HCT116 (cell line): Measurements from ENCODE around the gene RPL39L. TPM values are rescaled to one million over a fixed set of nuclear protein-coding genes. Genes with fewer than 3 reads are reported as not detected.

ENCODE experiments used
- ATAC-seq: fragments of 200-7000 bp; cut with Tn5 transposase; 2 replicates; pipeline ENCODE4 v1.9.1; 2020; ENCODE audit warnings: mild to moderate bottlenecking, moderate library complexity
- BruUV-seq: library from RNA; stranded (reverse); fragments of 400-500 nt; replicated peaks from 2 replicates; lab custom pipeline; 2021; lab: Mats Ljungman, UMichigan
- CTCF ChIA-PET: fragments of 300-600 bp; sonication (Branson Sonifier 250); formaldehyde crosslinking; loops from one replicate; lab custom pipeline; 2021; ENCODE audit warnings: antibody characterized with exemption; lab: Charles Lee
- POLR2A ChIA-PET: fragments of 300-600, 350-600 bp; sonication (Branson Sonifier 250); formaldehyde crosslinking; loops from one replicate; lab custom pipeline; 2021; ENCODE audit warnings: antibody characterized with exemption; lab: Charles Lee
- RAD21 ChIA-PET, 2 experiments: fragments of 300-600 bp; sonication (Branson Sonifier 250); formaldehyde crosslinking; loops; one replicate each; lab custom pipeline; 2023; ENCODE audit warnings: low total read pairs in 2 of 2; ENCODE audit not compliant: uncharacterized antibody in 2 of 2, unreplicated experiment in 2 of 2, low non-redundant PET in 1 of 2; lab: Charles Lee
- DNase-seq: peaks from one replicate; pipeline ENCODE4 v3.0.0-alpha.2; 2010; ENCODE audit warnings: low read depth, low spot score
- H2AFZ ChIP-seq: fragments of 200-600 bp; shearing (Covaris generic), sonication (generic); 2 replicates; pipeline ENCODE4 v1.6.1; 2017; ENCODE audit warnings: low read depth, mixed run types, mixed read lengths, antibody characterized with exemption, low read length; ENCODE audit not compliant: poor library complexity, severe bottlenecking
- H3K27ac ChIP-seq: 2 replicates; pipeline ENCODE4 v1.5.1; 2012; ENCODE audit warnings: low read depth, low read length
- H3K27me3 ChIP-seq: fragments of 200-600 bp; sonication (generic); 2 replicates; pipeline ENCODE4 v1.6.1; 2016; ENCODE audit warnings: mixed run types, low read length, mixed read lengths; ENCODE audit not compliant: insufficient read depth
- H3K36me3 ChIP-seq, 2 experiments: fragments of 200-500 bp in 1 of 2; fragments of 200-600 bp in 1 of 2; sonication (Bioruptor generic) in 1 of 2; sonication (generic) in 1 of 2; 2 replicates each; pipeline versions ENCODE4 v1.5.1 to v1.6.1; 2014 to 2016; ENCODE audit warnings: low read length in 2 of 2, inconsistent platforms in 1 of 2, mixed read lengths in 1 of 2, mixed run types in 1 of 2; ENCODE audit not compliant: insufficient read depth in 2 of 2, control insufficient read depth in 1 of 2
- H3K4me1 ChIP-seq, 2 experiments: fragments of 200-600 bp in 1 of 2; sonication (generic) in 1 of 2; 2 replicates each; pipeline versions ENCODE4 v1.5.1 to v1.6.1; 2012 to 2017; ENCODE audit warnings: low read length in 2 of 2, inconsistent platforms in 1 of 2, mild to moderate bottlenecking in 1 of 2, mixed read lengths in 1 of 2, mixed run types in 1 of 2, moderate library complexity in 1 of 2; ENCODE audit not compliant: insufficient read depth in 2 of 2, control insufficient read depth in 1 of 2
- H3K4me2 ChIP-seq: fragments of 200-600 bp; sonication (generic); 2 replicates; pipeline ENCODE4 v1.6.1; 2017; ENCODE audit warnings: mixed run types, low read length, mixed read lengths
- H3K4me3 ChIP-seq, 2 experiments: fragments of 200-600 bp in 1 of 2; sonication (generic) in 1 of 2; replicated peaks in 1 of 2; 2 replicates each; pipeline ENCODE4 v1.5.1; 2011 to 2016; ENCODE audit warnings: low read length in 2 of 2, control low read depth in 1 of 2, low read depth in 1 of 2, mild to moderate bottlenecking in 1 of 2, mixed read lengths in 1 of 2, mixed run types in 1 of 2
- H3K79me2 ChIP-seq: fragments of 200-600 bp; sonication (generic); 2 replicates; pipeline ENCODE4 v1.6.1; 2017; ENCODE audit warnings: mild to moderate bottlenecking, mixed run types, low read length, moderate library complexity, mixed read lengths; ENCODE audit not compliant: insufficient read depth
- H3K9ac ChIP-seq: fragments of 200-600 bp; sonication (generic); 2 replicates; pipeline ENCODE4 v1.6.1; 2016; ENCODE audit warnings: low read length, mixed read lengths
- H3K9me2 ChIP-seq: fragments of 200-600 bp; sonication (generic), shearing (Covaris generic); 2 replicates; pipeline ENCODE4 v1.6.1; 2017; ENCODE audit warnings: mixed run types, mild to moderate bottlenecking, moderate library complexity; ENCODE audit not compliant: insufficient read depth
- H3K9me3 ChIP-seq, 2 experiments: fragments of 200-500 bp in 1 of 2; fragments of 200-600 bp in 1 of 2; sonication (Bioruptor generic) in 1 of 2; sonication (generic) in 1 of 2; 2 replicates each; pipeline ENCODE4 v1.6.1; 2014 to 2017; ENCODE audit warnings: low read length in 2 of 2, mixed read lengths in 2 of 2, inconsistent platforms in 1 of 2, low read depth in 1 of 2, mild to moderate bottlenecking in 1 of 2, mixed run types in 1 of 2, moderate library complexity in 1 of 2; ENCODE audit not compliant: control insufficient read depth in 1 of 2, insufficient read depth in 1 of 2
- H4K20me1 ChIP-seq: fragments of 200-600 bp; sonication (generic), shearing (Covaris generic); 2 replicates; pipeline ENCODE4 v1.6.1; 2017; ENCODE audit warnings: mixed run types, mild to moderate bottlenecking, moderate library complexity; ENCODE audit not compliant: insufficient read depth
- CBX3 ChIP-seq: IDR thresholded peaks from 2 replicates; pipeline ENCODE4 v1.6.1; 2012; ENCODE audit warnings: low read depth
- CEBPB ChIP-seq: IDR thresholded peaks from 2 replicates; pipeline ENCODE4 v1.6.1; 2012; ENCODE audit warnings: low read depth
- EZH2 ChIP-seq: fragments of 200-600 bp; sonication (generic); IDR thresholded peaks from 2 replicates; pipeline ENCODE4 v1.6.1; 2017; ENCODE audit warnings: antibody characterized with exemption, mixed run types
- FOSL1 ChIP-seq: IDR thresholded peaks from 2 replicates; pipeline ENCODE4 v1.6.1; 2012; ENCODE audit warnings: low read depth
- JUND ChIP-seq: IDR thresholded peaks from 2 replicates; pipeline ENCODE4 v1.6.1; 2012
- POLR2A ChIP-seq: IDR thresholded peaks from 2 replicates; pipeline ENCODE4 v1.7.0; 2011; ENCODE audit warnings: borderline replicate concordance; ENCODE audit not compliant: insufficient read depth, insufficient read length; ENCODE audit errors: extremely low read depth
- RAD21 ChIP-seq: IDR thresholded peaks from 2 replicates; pipeline ENCODE4 v1.6.1; 2012; ENCODE audit warnings: low read depth, mild to moderate bottlenecking
- SP1 ChIP-seq: IDR thresholded peaks from 2 replicates; pipeline ENCODE4 v1.6.1; 2012; ENCODE audit warnings: low read depth
- SRF ChIP-seq: IDR thresholded peaks from 2 replicates; pipeline ENCODE4 v1.6.1; 2012; ENCODE audit warnings: low read depth
- intact Hi-C: fragments of 100-400 bp; cut with micrococcal nuclease; formaldehyde crosslinking; loops from 2 replicates; pipeline ENCODE4 v1.10.0; 2022
- total RNA-seq: library from RNA; stranded (reverse); gene quantifications from one replicate; pipeline ENCODE4 v1.2.1, GENCODE V29; 2021; ENCODE audit not compliant: unreplicated experiment
- TF ChIP-seq, protein P1 (sequence below): IDR thresholded peaks from 2 replicates; pipeline ENCODE4 v1.6.1; 2012
- TF ChIP-seq, protein P2 (sequence below), 3 experiments: fragments of 200-600 bp in 1 of 3; sonication (generic) in 1 of 3; IDR thresholded peaks in 2 of 3; conservative IDR thresholded peaks in 1 of 3; 2 replicates each; pipeline ENCODE4 v1.5.1; 2012 to 2017; ENCODE audit warnings: low read depth in 2 of 3, low read length in 2 of 3, antibody characterized with exemption in 1 of 3, borderline replicate concordance in 1 of 3, control low read depth in 1 of 3, mild to moderate bottlenecking in 1 of 3, mixed read lengths in 1 of 3, mixed run types in 1 of 3, moderate library complexity in 1 of 3; ENCODE audit not compliant: insufficient read depth in 1 of 3
- TF ChIP-seq, protein P3 (sequence below): IDR thresholded peaks from 2 replicates; pipeline ENCODE4 v1.6.1; 2012; ENCODE audit warnings: low read depth

The RPL39L gene
- total RNA-seq, 1 experiment from 2014 or later = not detected

DNA sequence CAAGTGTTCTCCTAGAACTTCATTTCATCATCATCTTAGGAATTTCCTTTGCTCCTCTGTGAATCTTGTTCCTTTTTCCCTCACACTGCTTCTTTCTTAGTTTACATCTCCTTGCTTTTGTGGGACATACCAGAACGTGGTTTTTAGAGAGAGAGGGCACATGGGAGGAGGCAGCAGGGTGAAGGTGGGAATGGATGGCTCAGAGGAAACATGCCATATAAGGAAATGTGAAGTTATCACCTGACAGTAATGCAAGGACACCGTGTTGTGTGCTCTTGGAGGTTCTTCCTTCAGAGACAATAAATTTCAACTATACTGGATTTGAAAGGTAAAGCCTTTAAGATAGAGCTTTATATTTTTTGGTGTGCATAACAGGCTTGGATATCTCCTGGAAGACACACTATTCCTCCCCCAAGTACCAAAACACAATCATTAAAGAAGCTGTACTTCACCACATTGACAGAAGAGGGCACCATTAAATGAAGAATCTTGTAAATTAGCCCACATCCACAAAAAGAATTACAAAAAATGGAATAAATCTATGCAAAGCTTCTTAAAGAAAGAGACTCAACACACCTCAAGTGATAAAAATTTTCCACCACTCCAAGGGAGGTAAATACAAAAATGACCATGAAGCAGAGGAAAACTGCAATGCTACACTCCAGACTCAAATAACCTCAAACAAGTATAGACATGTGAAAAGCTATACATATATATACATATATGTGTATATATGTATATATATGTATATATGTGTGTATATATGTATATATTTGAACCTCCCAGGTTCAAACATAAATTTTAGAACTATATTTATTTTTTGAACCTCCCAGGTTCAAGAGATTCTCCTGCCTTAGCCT lies 26.1 kb downstream of the RPL39L start:
- no TSS peak for BruUV-seq
- Histone ChIP-seq H4K20me1 (no peaks in the 10 kb centered on the region), H3K9me3 (no peaks in the 10 kb centered on the region), H3K4me3 (no peak overlapping the region), H3K4me1 (no peaks in the 10 kb centered on the region), H3K9ac (no peak overlapping the region), H3K36me3 (no peaks in the 10 kb centered on the region), H3K9me2 (no peaks in the 10 kb centered on the region), H3K27ac (no peak overlapping the region), H3K79me2 (no peaks in the 10 kb centered on the region), H3K27me3 (0 out of 2 replicates have a peak, but pooled peaks cover 6% of the 10 kb centered on the region), H2AFZ (peak overlapping the region; percentile 49), H3K4me2 (no peak overlapping the region)
- intact Hi-C loops = loop anchor here (1.0 to 10.0 kb wide), 4 partner anchors 52 to 601 kb away; partner anchors contain the start of gene SST
- POLR2A ChIA-PET = interaction anchor here (1.0 to 1.4 kb wide), 2 partner anchors 17 to 52 kb away, joined by 3 to 8 read pairs; no protein-coding TSS in a partner anchor
- ATAC-seq (peak; percentile 87), DNase-seq (peak; percentile 18)
- no peak for TF ChIP-seq FOSL1
- peak; percentile 75 for TF ChIP-seq RAD21
- no peak for TF ChIP-seq CEBPB
- TF ChIP-seq, protein P1, sequence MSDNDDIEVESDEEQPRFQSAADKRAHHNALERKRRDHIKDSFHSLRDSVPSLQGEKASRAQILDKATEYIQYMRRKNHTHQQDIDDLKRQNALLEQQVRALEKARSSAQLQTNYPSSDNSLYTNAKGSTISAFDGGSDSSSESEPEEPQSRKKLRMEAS = peak; percentile 55
- TF ChIP-seq CBX3 = no peak
- no peak for TF ChIP-seq JUND
- TF ChIP-seq SRF = peak; percentile 97
- TF ChIP-seq, protein P2, sequence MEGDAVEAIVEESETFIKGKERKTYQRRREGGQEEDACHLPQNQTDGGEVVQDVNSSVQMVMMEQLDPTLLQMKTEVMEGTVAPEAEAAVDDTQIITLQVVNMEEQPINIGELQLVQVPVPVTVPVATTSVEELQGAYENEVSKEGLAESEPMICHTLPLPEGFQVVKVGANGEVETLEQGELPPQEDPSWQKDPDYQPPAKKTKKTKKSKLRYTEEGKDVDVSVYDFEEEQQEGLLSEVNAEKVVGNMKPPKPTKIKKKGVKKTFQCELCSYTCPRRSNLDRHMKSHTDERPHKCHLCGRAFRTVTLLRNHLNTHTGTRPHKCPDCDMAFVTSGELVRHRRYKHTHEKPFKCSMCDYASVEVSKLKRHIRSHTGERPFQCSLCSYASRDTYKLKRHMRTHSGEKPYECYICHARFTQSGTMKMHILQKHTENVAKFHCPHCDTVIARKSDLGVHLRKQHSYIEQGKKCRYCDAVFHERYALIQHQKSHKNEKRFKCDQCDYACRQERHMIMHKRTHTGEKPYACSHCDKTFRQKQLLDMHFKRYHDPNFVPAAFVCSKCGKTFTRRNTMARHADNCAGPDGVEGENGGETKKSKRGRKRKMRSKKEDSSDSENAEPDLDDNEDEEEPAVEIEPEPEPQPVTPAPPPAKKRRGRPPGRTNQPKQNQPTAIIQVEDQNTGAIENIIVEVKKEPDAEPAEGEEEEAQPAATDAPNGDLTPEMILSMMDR (IDR thresholded peaks at IDR 0.05 in 2 of 3, conservative IDR thresholded peaks at IDR 0.05 in 1 of 3; ENCODE audit: borderline replicate concordance in 1 of 3, insufficient read depth in 1 of 3, low read depth in 2 of 3, low read length in 2 of 3) = peak; percentile 36 to 76 (median 64)
- TF ChIP-seq SP1 = no peak
- TF ChIP-seq, protein P3, sequence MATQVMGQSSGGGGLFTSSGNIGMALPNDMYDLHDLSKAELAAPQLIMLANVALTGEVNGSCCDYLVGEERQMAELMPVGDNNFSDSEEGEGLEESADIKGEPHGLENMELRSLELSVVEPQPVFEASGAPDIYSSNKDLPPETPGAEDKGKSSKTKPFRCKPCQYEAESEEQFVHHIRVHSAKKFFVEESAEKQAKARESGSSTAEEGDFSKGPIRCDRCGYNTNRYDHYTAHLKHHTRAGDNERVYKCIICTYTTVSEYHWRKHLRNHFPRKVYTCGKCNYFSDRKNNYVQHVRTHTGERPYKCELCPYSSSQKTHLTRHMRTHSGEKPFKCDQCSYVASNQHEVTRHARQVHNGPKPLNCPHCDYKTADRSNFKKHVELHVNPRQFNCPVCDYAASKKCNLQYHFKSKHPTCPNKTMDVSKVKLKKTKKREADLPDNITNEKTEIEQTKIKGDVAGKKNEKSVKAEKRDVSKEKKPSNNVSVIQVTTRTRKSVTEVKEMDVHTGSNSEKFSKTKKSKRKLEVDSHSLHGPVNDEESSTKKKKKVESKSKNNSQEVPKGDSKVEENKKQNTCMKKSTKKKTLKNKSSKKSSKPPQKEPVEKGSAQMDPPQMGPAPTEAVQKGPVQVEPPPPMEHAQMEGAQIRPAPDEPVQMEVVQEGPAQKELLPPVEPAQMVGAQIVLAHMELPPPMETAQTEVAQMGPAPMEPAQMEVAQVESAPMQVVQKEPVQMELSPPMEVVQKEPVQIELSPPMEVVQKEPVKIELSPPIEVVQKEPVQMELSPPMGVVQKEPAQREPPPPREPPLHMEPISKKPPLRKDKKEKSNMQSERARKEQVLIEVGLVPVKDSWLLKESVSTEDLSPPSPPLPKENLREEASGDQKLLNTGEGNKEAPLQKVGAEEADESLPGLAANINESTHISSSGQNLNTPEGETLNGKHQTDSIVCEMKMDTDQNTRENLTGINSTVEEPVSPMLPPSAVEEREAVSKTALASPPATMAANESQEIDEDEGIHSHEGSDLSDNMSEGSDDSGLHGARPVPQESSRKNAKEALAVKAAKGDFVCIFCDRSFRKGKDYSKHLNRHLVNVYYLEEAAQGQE = no peak
- no peak for TF ChIP-seq EZH2
- TF ChIP-seq POLR2A = no peak
- CTCF ChIA-PET = interaction anchor here (0.7 to 2.5 kb wide), 17 partner anchors 12 to 596 kb away, joined by 3 to 52 read pairs (median 4); no protein-coding TSS in a partner anchor
- RAD21 ChIA-PET = interaction anchor here in 1 of 2 experiments (0.9 to 1.2 kb wide), 3 partner anchors 52 to 206 kb away, joined by 3 to 12 read pairs (median 3); no protein-coding TSS in a partner anchor
